GM18511 (cell line): ENCODE results near the gene NUP160.
"Not testable (repeated sequence)": the region's sequence is repeated elsewhere in the genome, so short reads cannot be mapped to it uniquely, and the experiment has no call there.

ENCODE experiments used
- ATAC-seq: cut with Tn5 transposase; IDR thresholded peaks from one replicate; pipeline ENCODE4 v1.9.1; 2021; ENCODE audit warnings: mild to moderate bottlenecking, moderate library complexity; ENCODE audit not compliant: unreplicated experiment

The NUP160 gene

GRCh38 chr11:47800759-47801158, 47.4 kb downstream of the NUP160 start:
- ATAC-seq = no peak

- ATAC-seq = no peak
Observed at GRCh38 chr11:47797633-47798032, 50.5 kb downstream of the NUP160 start.

GRCh38 chr11:47791774-47792430, 56.2 kb downstream of the NUP160 start:
- no peak for ATAC-seq

- ATAC-seq = not testable (repeated sequence)
Observed at GRCh38 chr11:47790017-47790416, 58.1 kb downstream of the NUP160 start.

- ATAC-seq = no peak
Observed at GRCh38 chr11:47788181-47788580, 60.0 kb downstream of the NUP160 start.

- no peak for ATAC-seq
Observed at GRCh38 chr11:47786373-47786772, 61.8 kb downstream of the NUP160 start.

- no peak for ATAC-seq
Observed at GRCh38 chr11:47784785-47785381, 63.3 kb downstream of the NUP160 start.

GRCh38 chr11:47783087-47783610, 65.0 kb downstream of the NUP160 start:
- no peak for ATAC-seq

GRCh38 chr11:47778878-47779483, 69.2 kb downstream of the NUP160 start:
- no peak for ATAC-seq

GRCh38 chr11:47775240-47775869, 72.8 kb downstream of the NUP160 start:
- ATAC-seq = no peak

- no peak for ATAC-seq
Observed at GRCh38 chr11:47773882-47774281, 74.3 kb downstream of the NUP160 start.

GRCh38 chr11:47769556-47769955, 78.6 kb downstream of the NUP160 start:
- ATAC-seq = not testable (repeated sequence)

GRCh38 chr11:47768101-47768612, 80.0 kb downstream of the NUP160 start:
- ATAC-seq = no peak

GRCh38 chr11:47766509-47767227, 81.5 kb downstream of the NUP160 start:
- ATAC-seq = peak; percentile 46

- ATAC-seq = no peak
Observed at GRCh38 chr11:47765086-47765485, 83.1 kb downstream of the NUP160 start.

GRCh38 chr11:47759291-47759690, 88.9 kb downstream of the NUP160 start:
- not testable (repeated sequence) for ATAC-seq

- ATAC-seq = no peak
Observed at GRCh38 chr11:47756208-47756607, 91.9 kb downstream of the NUP160 start.

GRCh38 chr11:47750725-47751124, 97.4 kb downstream of the NUP160 start:
- no peak for ATAC-seq

- not testable (repeated sequence) for ATAC-seq
Observed at GRCh38 chr11:47742494-47742893, 105.7 kb downstream of the NUP160 start.

GRCh38 chr11:47737817-47738216, 110.3 kb downstream of the NUP160 start:
- ATAC-seq = not testable (repeated sequence)

GRCh38 chr11:47732271-47732670, 115.9 kb downstream of the NUP160 start:
- no peak for ATAC-seq
